ENCODE data around the gene ABR. TPM values are rescaled to one million over a fixed set of nuclear protein-coding genes. Genes with fewer than 3 reads are reported as not detected.

ABR gene
- total RNA-seq, 4 donors from 2014 or later = 35.4 to 192 (median 138) TPM

GRCh38 chr17:1029196-1029921 is 150.4 kb downstream of the ABR start:
- no peak for TF ChIP-seq CTCF (IDR thresholded peaks at IDR 0.05)
- peak in 1 of 2 donors; percentile 26 for TF ChIP-seq POLR2A (IDR thresholded peaks at IDR 0.05)
- no peaks in the 10 kb centered on the region for H3K27me3 ChIP-seq
- H3K27ac ChIP-seq = peak overlapping the region; percentile 68 to 75
- H3K4me1 ChIP-seq = peaks cover 0 to 9% of the 10 kb centered on the region in 2 donors
- intact Hi-C loops (cut with DNase I; ENCODE audit: low total_unique reads) = no loop called here
- no peak overlapping the region for H3K4me3 ChIP-seq
- DNase-seq = peak; percentile 59 to 65
- no peaks in the 10 kb centered on the region for H3K9me3 ChIP-seq
- no peaks in the 10 kb centered on the region for H3K36me3 ChIP-seq

- DNase-seq = no peak
- peaks cover 0 to 12% of the 10 kb centered on the region in 2 donors for H3K4me1 ChIP-seq
- H3K27ac ChIP-seq = no peak overlapping the region
- TF ChIP-seq POLR2A (IDR thresholded peaks at IDR 0.05) = no peak
- no peak for TF ChIP-seq CTCF (IDR thresholded peaks at IDR 0.05)
- no peaks in the 10 kb centered on the region for H3K27me3 ChIP-seq
- H3K36me3 ChIP-seq = no peaks in the 10 kb centered on the region
- H3K4me3 ChIP-seq = no peak overlapping the region
- no peaks in the 10 kb centered on the region for H3K9me3 ChIP-seq
- intact Hi-C loops (cut with DNase I; ENCODE audit: low total_unique reads) = no loop called here
Observed at GRCh38 chr17:1027044-1027443, 152.7 kb downstream of the ABR start.

GRCh38 chr17:1026599-1026975 is 153.2 kb downstream of the ABR start:
- intact Hi-C loops (cut with DNase I; ENCODE audit: low total_unique reads) = no loop called here
- H3K27me3 ChIP-seq = no peaks in the 10 kb centered on the region
- no peak overlapping the region for H3K27ac ChIP-seq
- H3K4me1 ChIP-seq = peaks cover 0 to 12% of the 10 kb centered on the region in 2 donors
- no peak for DNase-seq
- H3K9me3 ChIP-seq = no peaks in the 10 kb centered on the region
- H3K36me3 ChIP-seq = no peaks in the 10 kb centered on the region
- TF ChIP-seq CTCF (IDR thresholded peaks at IDR 0.05) = no peak
- no peak for TF ChIP-seq POLR2A (IDR thresholded peaks at IDR 0.05)
- no peak overlapping the region for H3K4me3 ChIP-seq

- intact Hi-C loops (cut with DNase I; ENCODE audit: low total_unique reads) = no loop called here
- no peak for DNase-seq
- H3K4me3 ChIP-seq = no peak overlapping the region
- no peaks in the 10 kb centered on the region for H3K9me3 ChIP-seq
- no peaks in the 10 kb centered on the region for H3K36me3 ChIP-seq
- no peak overlapping the region for H3K27ac ChIP-seq
- no peaks in the 10 kb centered on the region for H3K27me3 ChIP-seq
- TF ChIP-seq CTCF (IDR thresholded peaks at IDR 0.05) (no peak), POLR2A (IDR thresholded peaks at IDR 0.05) (no peak)
- H3K4me1 ChIP-seq = peaks cover 0 to 12% of the 10 kb centered on the region in 2 donors
Observed at GRCh38 chr17:1025733-1026598, 153.8 kb downstream of the ABR start.

GRCh38 chr17:1024076-1024475 is 155.7 kb downstream of the ABR start:
- intact Hi-C loops (cut with DNase I; ENCODE audit: low total_unique reads) = no loop called here
- Histone ChIP-seq H3K4me1 (peaks cover 0 to 3% of the 10 kb centered on the region in 2 donors), H3K4me3 (no peak overlapping the region), H3K27me3 (no peaks in the 10 kb centered on the region), H3K27ac (no peak overlapping the region), H3K9me3 (no peaks in the 10 kb centered on the region), H3K36me3 (no peaks in the 10 kb centered on the region)
- no peak for DNase-seq
- TF ChIP-seq CTCF (IDR thresholded peaks at IDR 0.05) (no peak), POLR2A (IDR thresholded peaks at IDR 0.05) (no peak)
